Activated T-cell treated with anti-CD3 and anti-CD28 coated beads, Interleukin-2, amount 50 U/mL, for 4 hours (primary cell): ENCODE measurements around the gene CPLANE2. TPM values are rescaled to one million over a fixed set of nuclear protein-coding genes. Genes with fewer than 3 reads are reported as not detected.

Source experiments
- ATAC-seq, 2 donors: fragments of 200-7000 bp; cut with Tn5 transposase; one replicate each; pipeline ENCODE4 v1.10.0; 2021
- DNase-seq: peaks from one replicate; pipeline ENCODE4 v3.0.0-alpha.2; 2020
- H3K27me3 Mint-ChIP-seq: one replicate; pipeline ENCODE4 v1.8.0; 2021; ENCODE audit warnings: low read depth, mixed read lengths
- H3K36me3 Mint-ChIP-seq: one replicate; pipeline ENCODE4 v1.8.0; 2022; ENCODE audit warnings: mixed read lengths; ENCODE audit not compliant: insufficient read depth
- H3K4me1 Mint-ChIP-seq: one replicate; pipeline ENCODE4 v1.8.0; 2021; ENCODE audit warnings: low read depth, mixed read lengths
- H3K4me3 Mint-ChIP-seq: one replicate; pipeline ENCODE4 v1.8.0; 2021; ENCODE audit warnings: mild to moderate bottlenecking, moderate library complexity, mixed read lengths
- H3K9me3 Mint-ChIP-seq: one replicate; pipeline ENCODE4 v1.8.0; 2021; ENCODE audit warnings: mixed read lengths
- total RNA-seq, 3 donors: library from RNA; stranded (reverse); gene quantifications; one replicate each; pipeline ENCODE4 v1.2.1, GENCODE V29; 2021

Gene CPLANE2
- total RNA-seq, 3 donors from 2014 or later, result 5.0 to 7.1 (median 6.5) TPM

DNA sequence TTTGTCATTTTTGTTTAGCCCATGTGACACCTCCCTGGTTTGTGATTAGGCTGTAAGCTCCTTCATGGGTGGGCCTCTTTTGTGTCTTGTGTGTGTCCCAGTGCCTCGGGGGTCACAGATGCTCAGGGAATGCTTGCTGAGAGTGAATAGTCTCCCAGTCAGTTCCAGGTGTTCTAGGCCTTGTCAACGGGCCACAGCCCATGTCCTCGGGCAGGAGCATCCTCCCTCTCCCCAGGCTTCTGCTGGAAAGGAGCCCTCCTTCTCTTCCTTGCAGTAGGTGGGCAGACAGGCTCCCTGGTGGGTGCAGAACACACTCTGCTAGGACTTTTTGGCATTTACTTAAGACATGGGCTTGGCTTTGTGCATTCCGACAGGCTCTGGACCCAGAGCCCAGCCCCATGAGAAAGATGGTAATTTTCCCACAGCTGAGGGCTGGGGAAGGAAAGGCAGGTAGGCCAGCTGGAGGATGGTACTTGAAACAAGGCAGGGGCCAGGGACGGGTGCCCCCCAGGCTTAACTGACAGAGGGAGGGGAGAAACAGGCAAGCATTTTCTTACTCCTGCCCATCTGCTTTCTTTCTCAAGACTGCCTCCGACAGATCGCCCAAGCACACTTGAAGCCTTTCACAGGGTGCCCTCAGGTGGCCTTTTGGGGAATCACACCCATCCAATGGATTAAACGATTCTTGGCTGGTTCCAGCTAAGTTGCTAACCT is 7.1 kb upstream of the CPLANE2 start:
- H3K27me3 Mint-ChIP-seq, result no peaks in the 10 kb centered on the region
- no peaks in the 10 kb centered on the region for H3K9me3 Mint-ChIP-seq
- DNase-seq, result peak; percentile 72
- ATAC-seq, result peak; percentile 73 to 88
- peaks cover 5% of the 10 kb centered on the region for H3K36me3 Mint-ChIP-seq
- no peak overlapping the region for H3K4me3 Mint-ChIP-seq
- peaks cover 10% of the 10 kb centered on the region for H3K4me1 Mint-ChIP-seq

DNA sequence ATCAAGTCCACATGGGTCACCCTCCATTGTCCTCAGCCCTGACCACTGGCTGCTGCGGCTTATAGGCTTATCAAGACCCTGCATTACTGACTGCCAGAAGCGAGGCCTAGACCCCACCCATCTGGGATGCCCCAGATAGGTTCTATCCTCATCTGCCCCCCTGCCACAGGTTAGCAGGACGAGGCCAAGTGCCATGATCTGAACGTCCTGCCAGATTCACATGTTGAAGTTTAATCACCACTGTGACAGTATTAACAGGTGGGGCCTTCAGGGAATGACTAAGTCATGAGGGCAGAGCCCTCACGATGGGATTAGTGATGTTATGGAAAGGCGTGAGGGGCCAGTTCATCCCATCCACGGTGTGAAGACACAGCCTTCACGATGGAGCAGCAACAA is 6.2 kb upstream of the CPLANE2 start:
- Mint-ChIP-seq H3K9me3 (no peaks in the 10 kb centered on the region), H3K4me3 (no peak overlapping the region), H3K36me3 (peaks cover 5% of the 10 kb centered on the region), H3K4me1 (peaks cover 4% of the 10 kb centered on the region), H3K27me3 (no peaks in the 10 kb centered on the region)
- DNase-seq (no peak), ATAC-seq (no peak)

DNA sequence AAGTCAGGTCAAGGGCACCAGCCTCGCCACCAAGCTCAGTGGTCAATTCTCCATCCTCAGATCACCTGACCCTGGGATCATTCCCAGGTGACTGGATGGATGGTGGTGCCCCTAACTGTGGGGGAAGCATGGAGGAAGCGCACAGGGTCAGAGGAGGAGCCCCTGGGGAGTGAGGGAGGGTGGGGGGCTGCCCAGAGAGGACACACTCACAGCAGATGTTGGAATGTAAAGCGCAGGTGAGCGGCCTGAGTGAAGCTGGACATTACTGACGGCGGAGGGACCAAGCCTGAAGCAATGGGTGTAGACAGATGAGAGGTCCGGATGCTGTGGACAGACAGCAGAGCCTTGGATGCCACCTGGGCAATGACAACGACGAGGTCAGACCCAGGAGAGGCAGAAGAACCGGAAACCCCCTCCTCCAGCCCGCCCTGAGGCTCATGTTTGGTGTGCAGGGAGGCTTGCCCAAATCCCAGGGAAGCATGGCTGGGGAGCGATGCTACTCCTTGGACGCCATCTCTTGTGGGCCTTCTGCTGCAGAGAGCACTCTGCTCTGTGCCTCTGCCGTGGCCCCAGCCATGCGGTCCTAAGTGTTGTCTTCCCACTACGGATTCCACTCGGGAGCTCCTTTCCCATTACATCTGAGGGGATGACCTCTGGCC is 5.7 kb upstream of the CPLANE2 start:
- DNase-seq, result no peak
- Mint-ChIP-seq H3K36me3 (peaks cover 5% of the 10 kb centered on the region), H3K27me3 (no peaks in the 10 kb centered on the region), H3K4me1 (peaks cover 8% of the 10 kb centered on the region), H3K4me3 (no peak overlapping the region), H3K9me3 (no peaks in the 10 kb centered on the region)
- ATAC-seq, result no peak

DNA sequence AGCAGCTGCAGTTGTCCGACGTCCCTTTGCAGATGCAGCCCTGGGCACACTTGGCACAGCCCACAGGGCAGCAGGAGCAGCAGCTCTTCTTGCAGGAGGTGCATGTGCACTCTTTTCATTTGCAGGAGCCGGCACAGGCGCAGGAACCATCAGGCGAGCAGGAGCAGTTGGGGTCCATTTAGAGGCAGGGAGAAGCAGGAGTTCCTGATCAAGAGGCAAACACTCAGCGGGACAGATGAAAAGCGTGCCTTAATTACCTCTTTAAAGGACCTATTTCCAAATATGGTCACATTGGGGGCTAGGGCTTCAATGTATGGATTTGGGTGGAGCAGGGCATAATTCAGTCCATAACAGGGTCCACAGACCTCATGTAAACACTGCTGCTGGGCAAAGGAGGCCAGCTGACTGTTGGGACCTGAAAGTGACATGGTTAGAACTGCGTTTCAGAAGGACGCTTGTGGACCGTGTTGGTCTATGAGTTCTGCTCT is 4.3 kb upstream of the CPLANE2 start:
- no peak for DNase-seq
- Mint-ChIP-seq H3K4me3 (no peak overlapping the region), H3K36me3 (no peaks in the 10 kb centered on the region), H3K9me3 (no peaks in the 10 kb centered on the region), H3K27me3 (no peaks in the 10 kb centered on the region), H3K4me1 (peaks cover 17% of the 10 kb centered on the region)
- ATAC-seq, result no peak

DNA sequence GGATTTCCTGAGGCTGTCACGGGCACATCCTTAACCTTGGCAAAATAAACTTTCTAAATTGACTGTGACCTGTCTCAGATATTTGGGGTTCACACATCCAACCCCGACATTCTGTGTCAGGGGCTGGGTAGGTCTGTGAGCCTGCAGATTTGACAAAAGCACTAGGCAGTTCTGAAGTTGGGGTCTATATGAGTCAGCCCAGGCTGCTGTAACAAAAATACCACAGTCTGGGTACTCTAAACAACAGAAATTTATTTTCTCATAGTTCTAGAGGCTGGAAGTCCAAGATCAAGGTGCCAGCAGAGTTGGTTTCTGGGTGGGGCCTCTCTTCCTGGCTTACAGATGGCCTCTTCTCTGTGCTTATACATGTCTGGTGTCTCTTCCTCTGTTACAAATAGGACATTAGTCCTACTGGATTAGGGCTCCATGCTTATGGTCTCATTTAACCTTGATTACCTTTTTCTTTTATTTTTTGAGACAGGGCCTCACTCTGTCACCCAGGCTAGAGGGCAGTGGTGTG is 3.0 kb upstream of the CPLANE2 start:
- H3K36me3 Mint-ChIP-seq, result no peaks in the 10 kb centered on the region
- ATAC-seq, result no peak
- H3K4me1 Mint-ChIP-seq, result peaks cover 25% of the 10 kb centered on the region
- no peaks in the 10 kb centered on the region for H3K9me3 Mint-ChIP-seq
- H3K4me3 Mint-ChIP-seq, result no peak overlapping the region
- no peaks in the 10 kb centered on the region for H3K27me3 Mint-ChIP-seq
- no peak for DNase-seq

DNA sequence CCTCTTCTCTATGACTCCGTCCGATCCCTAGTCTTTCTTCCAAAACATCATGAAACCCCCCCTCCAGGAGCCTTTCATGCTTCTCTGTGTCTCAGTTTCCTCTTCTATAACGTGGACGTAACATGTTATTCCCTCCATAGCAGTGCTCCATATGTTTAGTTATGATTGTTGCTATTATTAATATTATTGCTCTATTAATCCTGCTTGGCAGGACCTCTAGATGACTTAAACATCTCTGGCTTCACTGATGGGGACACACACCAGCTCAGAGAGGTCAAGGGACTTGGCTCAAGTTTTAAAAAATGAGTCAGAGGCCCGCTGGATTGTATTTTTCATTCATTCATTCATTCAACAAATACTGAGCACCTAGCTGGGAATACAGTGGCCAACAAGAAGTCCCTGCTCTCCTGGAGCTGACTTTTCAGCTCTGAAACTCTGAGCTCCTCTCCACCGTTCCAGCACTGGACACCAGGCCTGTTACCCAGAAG is 404 bp upstream of the CPLANE2 start:
- no peaks in the 10 kb centered on the region for H3K27me3 Mint-ChIP-seq
- H3K4me3 Mint-ChIP-seq, result peak overlapping the region; percentile 86
- peaks cover 23% of the 10 kb centered on the region for H3K4me1 Mint-ChIP-seq
- no peaks in the 10 kb centered on the region for H3K9me3 Mint-ChIP-seq
- DNase-seq, result no peak
- no peak for ATAC-seq
- H3K36me3 Mint-ChIP-seq, result peaks cover 4% of the 10 kb centered on the region

DNA sequence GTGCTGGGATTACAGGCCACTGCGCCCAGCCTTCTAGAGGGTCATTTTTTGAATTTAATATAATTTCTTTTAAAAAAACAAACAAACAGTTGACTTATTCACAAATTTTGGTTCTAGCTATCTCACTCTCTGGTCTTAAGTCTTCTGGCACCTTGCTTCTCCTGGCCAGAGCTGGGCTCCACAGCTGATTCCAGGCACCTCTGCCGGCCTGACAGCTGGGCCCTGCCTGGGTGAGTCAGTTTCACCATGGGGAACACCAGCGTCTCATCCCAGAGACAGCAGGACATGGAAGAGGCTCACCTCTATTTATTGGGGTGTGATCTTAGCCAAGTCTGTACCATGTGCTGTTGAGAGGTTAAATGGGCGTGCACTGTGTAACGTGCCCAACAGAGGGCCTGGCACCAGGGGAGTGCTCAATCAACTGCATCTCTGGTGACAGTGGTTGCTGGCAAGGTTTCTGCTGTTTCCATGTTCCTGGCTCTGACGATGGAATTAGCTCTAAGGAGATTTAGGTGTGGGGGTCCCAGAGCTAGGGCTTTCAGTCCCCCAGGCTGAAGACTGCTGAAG is 956 bp downstream of the CPLANE2 start:
- H3K36me3 Mint-ChIP-seq, result peaks cover 4% of the 10 kb centered on the region
- H3K4me3 Mint-ChIP-seq, result peak overlapping the region; percentile 86
- H3K27me3 Mint-ChIP-seq, result no peaks in the 10 kb centered on the region
- ATAC-seq (peak; percentile 71 to 73), DNase-seq (peak; percentile 45)
- peaks cover 23% of the 10 kb centered on the region for H3K4me1 Mint-ChIP-seq
- no peaks in the 10 kb centered on the region for H3K9me3 Mint-ChIP-seq

DNA sequence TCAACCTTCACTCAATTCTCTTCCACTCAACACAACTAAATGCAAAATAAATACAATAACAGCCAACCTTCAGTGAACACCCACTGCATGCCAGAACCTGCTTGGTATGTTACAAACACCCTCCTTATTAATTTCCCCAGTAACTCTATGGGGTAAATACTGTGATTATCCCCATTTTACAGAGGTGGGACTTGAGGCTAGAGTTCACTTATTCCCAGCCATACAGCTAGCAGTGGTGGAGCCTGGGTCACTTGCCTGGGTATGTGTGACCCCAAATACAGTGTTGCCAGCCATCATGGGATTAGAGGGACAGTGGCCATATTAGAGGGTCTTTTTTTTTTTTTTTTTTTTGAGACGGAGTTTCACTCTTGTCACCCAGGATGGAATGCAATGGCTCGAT is 1.6 kb downstream of the CPLANE2 start:
- Mint-ChIP-seq H3K27me3 (no peaks in the 10 kb centered on the region), H3K36me3 (peaks cover 4% of the 10 kb centered on the region), H3K4me3 (no peak overlapping the region), H3K4me1 (peaks cover 23% of the 10 kb centered on the region), H3K9me3 (no peaks in the 10 kb centered on the region)
- DNase-seq (no peak), ATAC-seq (no peak)

DNA sequence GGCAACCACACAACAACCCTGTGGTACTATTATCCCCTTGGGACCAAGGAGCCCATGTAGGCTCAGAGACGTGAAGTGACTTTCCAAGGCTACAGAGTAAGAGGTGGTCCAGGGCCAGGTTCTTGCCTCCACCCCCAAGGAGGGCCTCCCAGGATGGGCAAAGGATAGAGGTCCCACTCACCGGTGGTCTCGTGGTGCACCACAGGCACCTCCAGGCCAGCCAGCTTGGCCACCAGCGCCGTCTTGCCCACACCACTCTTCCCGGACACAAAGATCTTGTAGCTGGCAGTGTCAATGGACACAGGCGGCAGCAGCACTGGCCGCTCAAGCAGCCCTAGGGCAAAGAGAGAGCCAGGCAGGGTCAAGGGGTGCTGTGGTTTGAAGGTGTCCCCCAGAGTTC is 3.6 kb downstream of the CPLANE2 start:
- ATAC-seq (no peak), DNase-seq (no peak)
- Mint-ChIP-seq H3K36me3 (peaks cover 4% of the 10 kb centered on the region), H3K4me3 (no peak overlapping the region), H3K4me1 (peaks cover 25% of the 10 kb centered on the region), H3K27me3 (peaks cover 5% of the 10 kb centered on the region), H3K9me3 (no peaks in the 10 kb centered on the region)

DNA sequence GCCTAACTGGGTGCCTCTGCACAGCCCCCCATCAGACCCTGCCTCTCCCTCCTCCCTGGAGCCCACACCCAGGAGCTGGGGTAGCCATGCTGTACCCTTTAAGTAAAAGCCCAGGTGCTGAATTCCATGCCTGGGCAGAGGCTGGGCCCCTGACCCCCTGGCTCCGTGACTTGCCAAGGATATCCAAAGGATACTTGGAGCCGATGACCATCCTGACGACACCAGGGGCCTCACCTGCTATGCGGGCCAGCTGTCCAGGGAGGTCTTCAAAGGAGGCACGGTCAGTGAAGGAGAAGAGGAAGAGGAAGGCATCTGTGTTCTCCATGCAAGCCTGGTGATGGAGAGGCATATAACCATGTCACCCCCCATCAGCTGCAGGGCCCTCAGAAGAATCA is 4.7 kb downstream of the CPLANE2 start:
- Mint-ChIP-seq H3K9me3 (no peaks in the 10 kb centered on the region), H3K4me1 (peaks cover 22% of the 10 kb centered on the region), H3K27me3 (peaks cover 16% of the 10 kb centered on the region), H3K4me3 (no peak overlapping the region), H3K36me3 (peaks cover 4% of the 10 kb centered on the region)
- DNase-seq (no peak), ATAC-seq (no peak)

DNA sequence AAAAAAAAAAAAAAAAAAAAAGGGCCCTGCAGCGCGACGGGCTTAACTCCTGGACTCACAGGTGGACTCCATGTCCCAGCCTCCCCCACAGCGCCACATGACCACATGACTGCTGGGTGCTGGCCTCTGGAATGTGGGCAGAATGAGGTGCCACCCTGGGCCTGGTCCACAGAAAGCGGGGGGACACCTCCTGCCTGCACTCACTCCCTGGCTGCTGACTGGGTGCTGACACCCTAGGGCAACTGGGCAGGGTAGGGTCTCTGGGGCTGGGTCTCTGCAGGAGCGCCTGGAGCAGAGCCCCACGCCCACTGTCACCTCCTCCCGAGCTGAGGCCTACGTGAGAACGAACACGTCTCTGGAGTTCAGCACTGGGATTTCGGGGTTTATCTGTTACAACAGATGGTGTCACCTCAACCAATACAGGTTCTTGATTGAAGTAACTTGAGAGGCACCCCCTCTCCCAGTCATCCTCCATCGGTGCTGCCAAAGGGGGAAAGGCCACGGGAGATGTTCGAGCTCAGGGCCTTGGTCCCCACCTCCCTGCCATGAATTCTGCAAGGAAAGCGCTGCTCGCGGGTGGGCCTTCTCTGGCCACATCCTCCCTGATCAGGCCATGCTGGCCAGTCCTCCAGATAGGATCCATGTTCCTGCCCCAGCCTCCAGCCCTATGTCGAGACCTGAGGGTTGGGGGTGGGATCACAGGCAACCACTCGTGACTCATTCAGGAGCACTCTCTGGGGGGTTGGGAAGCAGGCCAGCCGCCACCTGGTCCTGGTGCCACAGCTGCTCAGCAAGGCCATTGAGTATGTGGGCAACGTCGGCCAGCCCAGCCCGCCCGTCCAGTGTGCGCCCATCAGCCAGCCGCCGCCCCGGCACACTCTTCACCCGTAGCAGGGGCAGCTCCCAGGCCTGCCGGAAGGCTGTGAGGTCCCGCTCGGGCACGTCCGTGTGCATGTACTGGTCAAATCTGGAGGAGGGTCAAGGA is 5.4 kb downstream of the CPLANE2 start:
- Mint-ChIP-seq H3K27me3 (peaks cover 20% of the 10 kb centered on the region), H3K4me1 (peaks cover 20% of the 10 kb centered on the region), H3K9me3 (no peaks in the 10 kb centered on the region), H3K4me3 (no peak overlapping the region), H3K36me3 (peaks cover 4% of the 10 kb centered on the region)
- ATAC-seq (no peak), DNase-seq (no peak)

DNA sequence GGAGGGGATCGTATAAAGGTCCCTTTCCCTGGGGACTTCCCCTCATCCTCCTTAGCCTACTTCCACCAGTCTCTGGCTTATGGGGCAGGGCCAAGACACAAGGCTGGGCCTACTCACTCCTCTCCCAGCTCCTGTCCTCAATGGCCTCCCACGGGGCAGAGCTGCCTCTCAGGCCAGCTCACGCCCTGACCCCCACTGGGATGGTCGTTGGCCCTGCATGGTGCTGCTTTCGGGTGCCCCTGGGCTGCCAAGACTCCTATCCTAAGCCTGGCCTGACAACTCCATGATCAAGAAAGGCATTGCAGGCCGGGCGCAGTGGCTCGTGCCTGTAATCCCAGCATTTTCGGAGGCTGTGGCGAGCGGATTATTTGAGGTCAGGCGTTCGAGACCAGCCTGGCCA is 6.2 kb downstream of the CPLANE2 start:
- peaks cover 4% of the 10 kb centered on the region for H3K36me3 Mint-ChIP-seq
- H3K4me3 Mint-ChIP-seq, result no peak overlapping the region
- H3K27me3 Mint-ChIP-seq, result peaks cover 29% of the 10 kb centered on the region
- no peak for DNase-seq
- peaks cover 13% of the 10 kb centered on the region for H3K4me1 Mint-ChIP-seq
- no peak for ATAC-seq
- no peaks in the 10 kb centered on the region for H3K9me3 Mint-ChIP-seq

DNA sequence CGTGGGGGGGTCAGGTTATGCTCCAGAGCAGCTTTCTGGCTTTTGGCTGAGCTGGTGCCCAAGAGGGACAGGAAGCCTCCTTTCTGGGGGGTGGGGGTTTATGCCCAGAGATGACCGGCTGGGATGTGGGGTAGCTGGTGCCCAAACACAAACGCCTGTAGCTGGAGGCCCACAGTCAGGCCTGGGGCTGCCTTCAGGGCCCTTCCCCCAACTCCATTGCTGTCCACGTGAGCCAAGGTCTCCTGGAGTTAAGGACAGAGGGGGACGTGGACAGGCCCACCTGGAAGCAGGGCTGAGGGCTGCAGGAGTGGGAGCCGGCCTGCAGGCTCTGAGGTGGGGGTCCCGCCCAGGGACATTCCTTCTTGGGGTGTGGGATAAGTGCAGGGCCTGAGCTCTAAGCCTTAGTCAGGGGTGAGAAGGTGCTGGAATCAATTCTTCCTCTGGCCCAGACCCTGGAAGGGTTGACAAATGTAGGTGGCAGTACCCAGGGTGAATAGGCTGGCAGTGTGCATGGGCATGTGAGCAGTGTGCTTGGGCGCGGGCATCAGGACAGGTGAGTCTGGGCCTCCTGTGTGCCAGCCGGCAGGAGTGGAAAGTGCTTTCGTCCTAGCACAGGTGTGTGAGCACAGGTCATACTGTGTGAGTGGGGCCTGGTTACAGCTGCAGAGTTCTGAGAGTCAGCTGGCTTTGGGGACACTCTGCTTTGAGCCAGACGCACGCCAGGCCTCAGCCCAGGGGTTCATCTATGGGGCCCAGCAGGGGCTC is 6.8 kb downstream of the CPLANE2 start:
- DNase-seq, result no peak
- H3K4me1 Mint-ChIP-seq, result peaks cover 10% of the 10 kb centered on the region
- H3K27me3 Mint-ChIP-seq, result peaks cover 30% of the 10 kb centered on the region
- H3K9me3 Mint-ChIP-seq, result no peaks in the 10 kb centered on the region
- H3K36me3 Mint-ChIP-seq, result peaks cover 4% of the 10 kb centered on the region
- no peak for ATAC-seq
- H3K4me3 Mint-ChIP-seq, result no peak overlapping the region
